HFFc6 (cell line): Measurements from ENCODE around the gene AURKA. TPM values are rescaled to one million over a fixed set of nuclear protein-coding genes. Genes with fewer than 3 reads are reported as not detected.

Experiments
- DNase-seq: peaks from one replicate; pipeline ENCODE4 v3.0.0-alpha.2; 2018
- H3K27ac Mint-ChIP-seq: 2 replicates; pipeline ENCODE4 v1.8.0; 2020; ENCODE audit warnings: mild to moderate bottlenecking, mixed read lengths
- H3K27me3 Mint-ChIP-seq: 2 replicates; pipeline ENCODE4 v1.8.0; 2021; ENCODE audit warnings: mild to moderate bottlenecking, moderate library complexity, mixed read lengths; ENCODE audit not compliant: insufficient read depth
- H3K36me3 Mint-ChIP-seq: 2 replicates; pipeline ENCODE4 v1.8.0; 2021; ENCODE audit warnings: low read depth, mixed read lengths
- H3K4me1 Mint-ChIP-seq: 2 replicates; pipeline ENCODE4 v1.8.0; 2020; ENCODE audit warnings: low read depth, mixed read lengths
- H3K4me3 Mint-ChIP-seq: 2 replicates; pipeline ENCODE4 v1.8.0; 2020; ENCODE audit warnings: mild to moderate bottlenecking, moderate library complexity, mixed read lengths
- H3K9me3 Mint-ChIP-seq: 2 replicates; pipeline ENCODE4 v1.8.0; 2020; ENCODE audit warnings: mild to moderate bottlenecking, mixed read lengths
- total RNA-seq, 6 experiments: library from RNA; stranded (reverse); fragmentation: NEBNext Ultra II Directional; extraction: Animal tissue kit (Norgen Biotek cat#: 25700); gene quantifications; 2 replicates in 1 of 6; 3 replicates in 5 of 6; pipeline ENCODE4 v1.2.3, GENCODE V29; 2021
- TF ChIP-seq, protein P1 (sequence below): fragments of 200-600 bp; sonication (generic); IDR thresholded peaks from 2 replicates; pipeline ENCODE4 v1.5.0; 2021; ENCODE audit warnings: antibody characterized with exemption, mild to moderate bottlenecking

The AURKA gene
- total RNA-seq, 6 experiments from 2014 or later = 37.2 to 82.0 (median 77.1) TPM

DNA sequence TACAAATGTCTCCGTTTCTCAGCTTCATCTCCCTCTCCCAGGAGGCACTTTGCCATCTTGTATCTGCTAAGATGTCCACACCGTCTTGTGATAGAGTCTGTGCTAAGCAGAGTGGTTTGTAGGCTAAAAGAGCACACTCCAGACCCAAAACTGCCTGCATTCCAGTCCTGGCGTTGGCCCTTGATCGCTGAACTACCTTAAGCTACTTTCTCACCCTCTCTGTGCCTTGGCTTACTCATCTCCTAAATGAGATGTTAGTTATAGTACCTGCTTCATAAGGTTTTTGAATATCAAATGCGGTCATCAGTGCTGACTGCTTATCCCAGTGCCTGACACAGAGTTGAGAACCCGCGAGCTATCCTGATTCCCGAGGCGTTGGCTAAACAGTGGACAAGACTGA is 34.0 kb upstream of the AURKA start:
- peaks cover 79% of the 10 kb centered on the region for H3K4me1 Mint-ChIP-seq
- no peaks in the 10 kb centered on the region for H3K36me3 Mint-ChIP-seq
- no peaks in the 10 kb centered on the region for H3K9me3 Mint-ChIP-seq
- H3K27me3 Mint-ChIP-seq = no peaks in the 10 kb centered on the region
- no peak overlapping the region for H3K4me3 Mint-ChIP-seq
- H3K27ac Mint-ChIP-seq = no peak overlapping the region
- TF ChIP-seq, protein P1, sequence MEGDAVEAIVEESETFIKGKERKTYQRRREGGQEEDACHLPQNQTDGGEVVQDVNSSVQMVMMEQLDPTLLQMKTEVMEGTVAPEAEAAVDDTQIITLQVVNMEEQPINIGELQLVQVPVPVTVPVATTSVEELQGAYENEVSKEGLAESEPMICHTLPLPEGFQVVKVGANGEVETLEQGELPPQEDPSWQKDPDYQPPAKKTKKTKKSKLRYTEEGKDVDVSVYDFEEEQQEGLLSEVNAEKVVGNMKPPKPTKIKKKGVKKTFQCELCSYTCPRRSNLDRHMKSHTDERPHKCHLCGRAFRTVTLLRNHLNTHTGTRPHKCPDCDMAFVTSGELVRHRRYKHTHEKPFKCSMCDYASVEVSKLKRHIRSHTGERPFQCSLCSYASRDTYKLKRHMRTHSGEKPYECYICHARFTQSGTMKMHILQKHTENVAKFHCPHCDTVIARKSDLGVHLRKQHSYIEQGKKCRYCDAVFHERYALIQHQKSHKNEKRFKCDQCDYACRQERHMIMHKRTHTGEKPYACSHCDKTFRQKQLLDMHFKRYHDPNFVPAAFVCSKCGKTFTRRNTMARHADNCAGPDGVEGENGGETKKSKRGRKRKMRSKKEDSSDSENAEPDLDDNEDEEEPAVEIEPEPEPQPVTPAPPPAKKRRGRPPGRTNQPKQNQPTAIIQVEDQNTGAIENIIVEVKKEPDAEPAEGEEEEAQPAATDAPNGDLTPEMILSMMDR = no peak
- DNase-seq = no peak

DNA sequence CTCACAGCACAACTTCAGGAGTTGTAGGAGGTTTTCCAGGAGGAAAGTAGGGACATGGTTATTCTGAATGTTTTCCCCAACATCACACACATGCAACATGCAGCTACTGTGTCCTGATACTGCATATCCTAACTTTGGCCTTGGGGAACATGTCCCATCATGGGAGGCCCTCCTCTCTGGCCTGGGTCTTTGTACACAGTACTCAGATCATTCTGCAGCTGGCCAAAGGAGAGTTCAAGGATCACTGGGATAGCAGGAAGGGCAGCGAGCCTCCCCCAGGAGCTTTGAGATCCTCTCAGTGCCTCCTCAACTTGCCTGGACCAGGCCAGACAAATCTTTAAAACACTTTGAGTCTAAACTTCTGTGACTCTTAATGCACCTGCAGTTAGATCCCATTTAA is 32.9 kb upstream of the AURKA start:
- H3K27me3 Mint-ChIP-seq = no peaks in the 10 kb centered on the region
- H3K9me3 Mint-ChIP-seq = no peaks in the 10 kb centered on the region
- no peaks in the 10 kb centered on the region for H3K36me3 Mint-ChIP-seq
- H3K4me1 Mint-ChIP-seq = peaks cover 74% of the 10 kb centered on the region
- H3K27ac Mint-ChIP-seq = no peak overlapping the region
- TF ChIP-seq, protein P1 = no peak
- no peak overlapping the region for H3K4me3 Mint-ChIP-seq
- no peak for DNase-seq

DNA sequence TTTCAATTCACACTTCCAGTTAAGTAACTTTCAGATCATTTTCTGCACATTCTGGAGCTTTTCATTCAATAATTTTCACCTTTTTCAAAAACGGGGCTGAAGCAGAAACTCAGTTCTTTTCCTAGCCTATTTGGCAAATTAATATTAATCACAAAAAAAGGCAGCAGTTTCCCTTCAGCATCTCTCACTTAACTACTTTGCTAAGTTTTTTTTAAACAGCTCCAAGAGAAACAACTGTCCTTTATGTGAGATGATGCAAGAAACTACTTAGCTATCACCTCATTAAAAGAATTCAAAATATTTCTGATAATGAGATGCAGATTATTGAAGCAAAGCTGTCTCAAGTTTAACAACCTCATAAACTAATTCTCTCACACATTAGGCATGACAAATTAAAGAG is 31.9 kb upstream of the AURKA start:
- no peaks in the 10 kb centered on the region for H3K9me3 Mint-ChIP-seq
- peaks cover 4% of the 10 kb centered on the region for H3K36me3 Mint-ChIP-seq
- no peak overlapping the region for H3K4me3 Mint-ChIP-seq
- TF ChIP-seq, protein P1 = no peak
- H3K27ac Mint-ChIP-seq = no peak overlapping the region
- no peak for DNase-seq
- peaks cover 68% of the 10 kb centered on the region for H3K4me1 Mint-ChIP-seq
- no peaks in the 10 kb centered on the region for H3K27me3 Mint-ChIP-seq

DNA sequence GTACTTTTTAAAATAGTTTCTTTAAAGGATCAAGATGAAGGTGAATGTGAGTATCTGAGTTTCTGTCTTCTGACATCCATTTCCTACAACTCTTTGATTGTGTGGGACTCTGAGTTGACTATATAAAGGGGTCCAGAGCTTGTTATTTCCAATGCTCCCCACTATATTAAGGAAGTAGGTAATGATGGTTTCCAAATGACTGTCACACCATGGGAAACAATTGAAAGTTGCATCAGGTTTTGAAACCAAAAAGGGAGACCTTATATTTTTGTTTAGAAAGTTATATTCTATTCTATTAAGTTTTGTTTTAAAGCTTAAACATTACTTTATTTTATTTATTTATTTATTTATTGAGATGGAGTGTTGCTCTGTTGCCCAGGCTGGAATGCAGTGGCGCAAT is 31.2 kb upstream of the AURKA start:
- DNase-seq = no peak
- peaks cover 68% of the 10 kb centered on the region for H3K4me1 Mint-ChIP-seq
- peaks cover 6% of the 10 kb centered on the region for H3K36me3 Mint-ChIP-seq
- TF ChIP-seq, protein P1 = no peak
- 0 out of 2 replicates have a peak overlapping the region, but pooled peaks have one; percentile 37 for H3K4me3 Mint-ChIP-seq
- H3K27me3 Mint-ChIP-seq = no peaks in the 10 kb centered on the region
- no peaks in the 10 kb centered on the region for H3K9me3 Mint-ChIP-seq
- H3K27ac Mint-ChIP-seq = peak overlapping the region; percentile 93

- TF ChIP-seq, protein P1 = no peak
These were observed 30.8 kb upstream of the AURKA start for GRCh38 chr20:56422824-56423189.

More at GRCh38 chr20:56422824-56423189, 30.8 kb upstream of the AURKA start:
- H3K4me1 Mint-ChIP-seq = peaks cover 68% of the 10 kb centered on the region
- H3K27ac Mint-ChIP-seq = peak overlapping the region; percentile 93
- no peaks in the 10 kb centered on the region for H3K9me3 Mint-ChIP-seq
- H3K4me3 Mint-ChIP-seq = peak overlapping the region; percentile 37
- no peak for DNase-seq
- no peaks in the 10 kb centered on the region for H3K27me3 Mint-ChIP-seq
- peaks cover 10% of the 10 kb centered on the region for H3K36me3 Mint-ChIP-seq
